ENCODE data around the gene CFAP299. TPM values are rescaled to one million over a fixed set of nuclear protein-coding genes. Genes with fewer than 3 reads are reported as not detected.

CFAP299 gene
- total and polyA plus RNA-seq, 2 of the 8 experiments (the other 6 are each of a cell fraction or from before 2014, with no cell fraction given): not detected

DNA sequence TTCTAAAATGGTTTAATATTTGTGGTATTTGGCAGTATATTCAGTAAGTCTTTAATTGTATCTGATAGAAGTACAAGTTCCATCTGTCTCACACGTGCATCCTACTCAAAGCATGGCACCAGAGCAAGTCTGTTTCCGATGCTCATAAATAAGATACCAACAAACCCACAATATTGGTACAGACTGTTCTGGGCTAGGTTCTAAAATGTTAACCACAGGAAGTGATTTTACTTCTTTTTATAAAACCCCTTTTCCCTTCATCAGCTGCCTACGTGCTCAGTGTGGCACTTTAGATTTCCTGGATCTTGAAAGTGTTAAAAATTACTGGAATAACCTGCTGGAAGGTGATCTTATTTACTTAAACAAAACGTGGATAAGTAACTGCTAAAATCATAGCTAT, 165.1 kb downstream of the CFAP299 start (continued):
- TF ChIP-seq, protein P1, sequence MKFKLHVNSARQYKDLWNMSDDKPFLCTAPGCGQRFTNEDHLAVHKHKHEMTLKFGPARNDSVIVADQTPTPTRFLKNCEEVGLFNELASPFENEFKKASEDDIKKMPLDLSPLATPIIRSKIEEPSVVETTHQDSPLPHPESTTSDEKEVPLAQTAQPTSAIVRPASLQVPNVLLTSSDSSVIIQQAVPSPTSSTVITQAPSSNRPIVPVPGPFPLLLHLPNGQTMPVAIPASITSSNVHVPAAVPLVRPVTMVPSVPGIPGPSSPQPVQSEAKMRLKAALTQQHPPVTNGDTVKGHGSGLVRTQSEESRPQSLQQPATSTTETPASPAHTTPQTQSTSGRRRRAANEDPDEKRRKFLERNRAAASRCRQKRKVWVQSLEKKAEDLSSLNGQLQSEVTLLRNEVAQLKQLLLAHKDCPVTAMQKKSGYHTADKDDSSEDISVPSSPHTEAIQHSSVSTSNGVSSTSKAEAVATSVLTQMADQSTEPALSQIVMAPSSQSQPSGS (IDR thresholded peaks at IDR 0.05; ENCODE audit: low read length): no peak
- TF ChIP-seq SP2 (IDR thresholded peaks at IDR 0.05; ENCODE audit: low read length) (no peak), KDM5A (IDR thresholded peaks at IDR 0.05; ENCODE audit: low read length) (no peak)
